Neural cell (in vitro differentiated cells): ENCODE measurements around the gene LRMDA. TPM values are rescaled to one million over a fixed set of nuclear protein-coding genes. Genes with fewer than 3 reads are reported as not detected.

Experiments used
- H2AFZ ChIP-seq: fragments of 200-600, 300-800 bp; sonication (generic), shearing (Covaris generic); 2 replicates; pipeline ENCODE4 v1.6.0; 2014; ENCODE audit warnings: low read depth, mild to moderate bottlenecking, antibody characterized with exemption, low read length, moderate library complexity
- H3F3A ChIP-seq: fragments of 200-600 bp; shearing (Covaris generic); 2 replicates; pipeline ENCODE4 v1.6.1; 2016; ENCODE audit warnings: mild to moderate bottlenecking, moderate library complexity, mixed read lengths, antibody characterized with exemption, low read length; ENCODE audit not compliant: insufficient read depth, poor library complexity, severe bottlenecking
- H3K27ac ChIP-seq: fragments of 200-600, 300-800 bp; sonication (generic), shearing (Covaris generic); 2 replicates; pipeline ENCODE4 v1.5.1; 2014; ENCODE audit warnings: mild to moderate bottlenecking, low read length, moderate library complexity
- H3K27me3 ChIP-seq: fragments of 300-800, 200-600 bp; sonication (generic), shearing (Covaris generic); 2 replicates; pipeline ENCODE4 v1.6.0; 2014; ENCODE audit warnings: mild to moderate bottlenecking, low read depth, low read length, moderate library complexity; ENCODE audit not compliant: insufficient read depth
- H3K36me3 ChIP-seq: fragments of 300-800, 200-600 bp; sonication (generic), shearing (Covaris generic); 2 replicates; pipeline ENCODE4 v1.5.1; 2014; ENCODE audit warnings: mild to moderate bottlenecking, antibody characterized with exemption, low read length, moderate library complexity; ENCODE audit not compliant: insufficient read depth
- H3K4me2 ChIP-seq: fragments of 300-800, 200-600 bp; sonication (generic), shearing (Covaris generic); 2 replicates; pipeline ENCODE4 v1.6.0; 2014; ENCODE audit warnings: mild to moderate bottlenecking, low read length
- H3K4me3 ChIP-seq: fragments of 300-800, 200-600 bp; sonication (generic), shearing (Covaris generic); 2 replicates; pipeline ENCODE4 v1.5.1; 2014; ENCODE audit warnings: mild to moderate bottlenecking, low read length, moderate library complexity
- H3K79me2 ChIP-seq: fragments of 200-600 bp; shearing (Covaris generic); replicated peaks from 2 replicates; pipeline ENCODE4 v1.6.0; 2014; ENCODE audit warnings: mild to moderate bottlenecking, low read length, moderate library complexity; ENCODE audit not compliant: insufficient read depth
- H3K9ac ChIP-seq: fragments of 300-800, 200-600 bp; sonication (generic), shearing (Covaris generic); 2 replicates; pipeline ENCODE4 v1.6.1; 2016; ENCODE audit warnings: mild to moderate bottlenecking, low read length, mixed read lengths
- H3K9me2 ChIP-seq: fragments of 200-600 bp; shearing (Covaris generic); 2 replicates; pipeline ENCODE4 v1.6.1; 2016; ENCODE audit warnings: mild to moderate bottlenecking, low read length, mixed read lengths; ENCODE audit not compliant: insufficient read depth
- H3K9me3 ChIP-seq: fragments of 200-600, 300-800 bp; sonication (generic), shearing (Covaris generic); 2 replicates; pipeline ENCODE4 v1.6.1; 2016; ENCODE audit warnings: mild to moderate bottlenecking, mixed run types, low read length, moderate library complexity, mixed read lengths
- H4K20me1 ChIP-seq: fragments of 200-600 bp; shearing (Covaris generic); 2 replicates; pipeline ENCODE4 v1.6.1; 2016; ENCODE audit warnings: mild to moderate bottlenecking, mixed run types; ENCODE audit not compliant: insufficient read depth
- CTCF ChIP-seq: fragments of 450-650 bp; IDR thresholded peaks from 2 replicates; pipeline ENCODE4 v1.5.1; 2014; ENCODE audit warnings: antibody characterized with exemption, mild to moderate bottlenecking, moderate library complexity; ENCODE audit not compliant: poor library complexity, severe bottlenecking
- EP300 ChIP-seq: fragments of 450-650 bp; conservative IDR thresholded peaks from 2 replicates; pipeline ENCODE4 v1.6.1; 2014; ENCODE audit warnings: antibody characterized with exemption, mild to moderate bottlenecking, moderate library complexity; ENCODE audit not compliant: poor library complexity, severe bottlenecking
- EZH2 ChIP-seq: fragments of 200-600, 300-800 bp; shearing (Covaris generic), sonication (generic); IDR thresholded peaks from 2 replicates; pipeline ENCODE4 v1.6.1; 2014; ENCODE audit warnings: antibody characterized with exemption, low read length, borderline replicate concordance, mild to moderate bottlenecking; ENCODE audit not compliant: insufficient read depth, poor library complexity, severe bottlenecking
- MXI1 ChIP-seq: fragments of 450-650 bp; conservative IDR thresholded peaks from 2 replicates; pipeline ENCODE4 v1.6.1; 2014; ENCODE audit warnings: antibody characterized with exemption, mild to moderate bottlenecking; ENCODE audit not compliant: poor library complexity, severe bottlenecking
- POLR2AphosphoS5 ChIP-seq: IDR thresholded peaks from 2 replicates; pipeline ENCODE4 v1.6.1; 2012
- RAD21 ChIP-seq: fragments of 450-650 bp; conservative IDR thresholded peaks from 2 replicates; pipeline ENCODE4 v1.6.1; 2014; ENCODE audit warnings: antibody characterized with exemption, mild to moderate bottlenecking, moderate library complexity
- REST ChIP-seq: IDR thresholded peaks from 2 replicates; pipeline ENCODE4 v1.6.1; 2012; ENCODE audit warnings: borderline replicate concordance
- SMC3 ChIP-seq: fragments of 450-650 bp; conservative IDR thresholded peaks from 2 replicates; pipeline ENCODE4 v1.6.1; 2014; ENCODE audit warnings: antibody characterized with exemption, mild to moderate bottlenecking, moderate library complexity; ENCODE audit not compliant: poor library complexity
- TAF1 ChIP-seq: IDR thresholded peaks from 2 replicates; pipeline ENCODE4 v1.6.1; 2012; ENCODE audit warnings: low read depth
- polyA plus RNA-seq: library from polyadenylated mRNA; depleted of rRNA; stranded (reverse); fragments of >200 nt; gene quantifications from 2 replicates; pipeline ENCODE4 v1.2.3, GENCODE V29; 2014

The LRMDA gene
- polyA plus RNA-seq, 1 donor from 2014 or later, result 5.6 TPM

GRCh38 chr10:75550191-75550590 lies 118.8 kb downstream of the LRMDA start:
- Histone ChIP-seq H3K27ac (no peak overlapping the region), H3K4me3 (no peak overlapping the region), H3K9me2 (no peaks in the 10 kb centered on the region), H3K36me3 (no peaks in the 10 kb centered on the region), H3K9me3 (no peaks in the 10 kb centered on the region), H3K27me3 (no peaks in the 10 kb centered on the region), H3F3A (no peaks in the 10 kb centered on the region), H4K20me1 (no peaks in the 10 kb centered on the region), H3K4me2 (no peak overlapping the region), H2AFZ (no peak overlapping the region), H3K79me2 (no peaks in the 10 kb centered on the region), H3K9ac (no peak overlapping the region)
- TF ChIP-seq RAD21, result no peak
- TF ChIP-seq TAF1, result no peak

GRCh38 chr10:75552171-75552570 lies 120.7 kb downstream of the LRMDA start:
- Histone ChIP-seq H3K27me3 (no peaks in the 10 kb centered on the region), H3K9me3 (no peaks in the 10 kb centered on the region), H3K4me3 (no peak overlapping the region)

GRCh38 chr10:75553550-75553949 lies 122.1 kb downstream of the LRMDA start:
- Histone ChIP-seq H3K79me2 (no peaks in the 10 kb centered on the region), H3K27ac (no peak overlapping the region), H4K20me1 (no peaks in the 10 kb centered on the region), H3K9me2 (no peaks in the 10 kb centered on the region), H3K27me3 (no peaks in the 10 kb centered on the region), H3F3A (no peaks in the 10 kb centered on the region), H3K9ac (no peak overlapping the region), H3K9me3 (no peaks in the 10 kb centered on the region), H3K4me2 (no peak overlapping the region), H3K4me3 (no peak overlapping the region), H3K36me3 (no peaks in the 10 kb centered on the region), H2AFZ (no peak overlapping the region)
- no peak for TF ChIP-seq EP300
- TF ChIP-seq POLR2AphosphoS5, result no peak
- no peak for TF ChIP-seq SMC3
- TF ChIP-seq CTCF, result no peak
- no peak for TF ChIP-seq MXI1
- no peak for TF ChIP-seq TAF1
- no peak for TF ChIP-seq REST
- no peak for TF ChIP-seq RAD21
- no peak for TF ChIP-seq EZH2

More at GRCh38 chr10:75552171-75552570, 120.7 kb downstream of the LRMDA start:
- Histone ChIP-seq H3F3A (no peaks in the 10 kb centered on the region), H3K9ac (no peak overlapping the region), H3K27ac (no peak overlapping the region), H3K36me3 (no peaks in the 10 kb centered on the region), H3K79me2 (no peaks in the 10 kb centered on the region), H4K20me1 (no peaks in the 10 kb centered on the region), H2AFZ (no peak overlapping the region), H3K9me2 (no peaks in the 10 kb centered on the region), H3K4me2 (no peak overlapping the region)
- TF ChIP-seq RAD21 (no peak), POLR2AphosphoS5 (no peak), REST (no peak)
